Stimulated activated CD4-positive, alpha-beta T cell treated with anti-CD3 and anti-CD28 coated beads, Interleukin-2, amount 100 ng/mL, for 4 hours (primary cell): ENCODE data around the gene PSME3.
A peak's percentile ranks its signal among the peaks of the same experiment; 100 is the strongest.

Experiments
- DNase-seq: peaks from one replicate; pipeline ENCODE4 v3.0.0-alpha.2; 2020; ENCODE audit warnings: low read depth

PSME3 gene, protein sequence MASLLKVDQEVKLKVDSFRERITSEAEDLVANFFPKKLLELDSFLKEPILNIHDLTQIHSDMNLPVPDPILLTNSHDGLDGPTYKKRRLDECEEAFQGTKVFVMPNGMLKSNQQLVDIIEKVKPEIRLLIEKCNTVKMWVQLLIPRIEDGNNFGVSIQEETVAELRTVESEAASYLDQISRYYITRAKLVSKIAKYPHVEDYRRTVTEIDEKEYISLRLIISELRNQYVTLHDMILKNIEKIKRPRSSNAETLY

DNA sequence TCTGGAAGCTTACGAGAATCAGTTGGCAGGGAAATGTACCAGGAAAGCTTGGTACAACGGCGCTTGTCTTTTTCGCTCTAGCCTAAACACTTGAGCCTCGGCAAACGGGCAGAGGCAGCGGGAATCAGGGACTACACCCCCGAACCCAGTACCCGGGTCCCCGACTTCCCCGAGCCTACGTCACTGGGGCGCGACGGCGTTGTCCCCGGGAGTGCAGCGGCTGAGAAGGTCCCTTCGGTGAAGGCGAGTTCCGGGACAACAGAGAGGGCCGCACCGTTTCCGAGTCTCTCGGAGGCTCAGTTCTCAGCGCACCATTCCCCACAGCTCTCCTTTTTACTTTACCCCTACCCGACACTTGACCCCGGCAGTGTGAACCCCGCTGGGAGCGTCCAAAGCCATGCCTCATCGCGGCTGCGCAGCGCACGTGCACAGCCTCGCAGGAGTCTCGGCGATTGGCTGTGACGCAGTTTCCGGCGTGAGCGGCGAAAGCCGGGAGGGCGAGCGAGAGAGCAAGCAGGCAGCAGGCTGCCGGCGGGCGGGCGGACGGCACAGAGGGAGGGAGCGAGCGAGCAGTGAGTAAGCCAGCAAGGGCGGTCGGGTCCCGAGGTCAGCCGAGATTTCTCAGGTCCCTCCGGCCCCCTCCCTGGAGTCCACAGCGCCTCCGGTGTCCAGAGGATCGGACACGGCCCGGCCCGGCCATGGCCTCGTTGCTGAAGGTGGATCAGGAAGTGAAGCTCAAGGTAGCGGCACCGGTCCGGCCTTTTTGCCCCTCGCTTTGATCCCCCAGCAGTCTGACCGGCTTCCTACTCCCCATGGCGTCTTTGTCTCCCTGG, at the start of gene PSME3:
Gene PSME3, plus strand, starts transcription at position 464 of the 833 bp plus-strand sequence. Its CDS starts 235 bp downstream, at position 699.
- peak; percentile 89 for DNase-seq

DNA sequence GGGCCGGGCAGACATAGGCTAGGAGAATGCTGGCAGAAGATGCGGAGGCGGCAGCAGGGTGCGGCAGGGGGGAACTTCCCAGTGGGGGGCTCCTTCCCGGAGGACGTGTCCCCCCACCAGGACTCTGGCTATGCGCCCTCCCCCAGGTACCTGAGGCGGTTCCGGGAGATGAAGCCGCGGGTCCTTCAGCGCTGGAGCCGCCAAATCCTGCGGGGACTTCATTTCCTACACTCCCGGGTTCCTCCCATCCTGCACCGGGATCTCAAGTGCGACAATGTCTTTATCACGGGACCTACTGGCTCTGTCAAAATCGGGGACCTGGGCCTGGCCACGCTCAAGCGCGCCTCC, 49.4 kb upstream of the PSME3 start:
- no peak for DNase-seq

DNA sequence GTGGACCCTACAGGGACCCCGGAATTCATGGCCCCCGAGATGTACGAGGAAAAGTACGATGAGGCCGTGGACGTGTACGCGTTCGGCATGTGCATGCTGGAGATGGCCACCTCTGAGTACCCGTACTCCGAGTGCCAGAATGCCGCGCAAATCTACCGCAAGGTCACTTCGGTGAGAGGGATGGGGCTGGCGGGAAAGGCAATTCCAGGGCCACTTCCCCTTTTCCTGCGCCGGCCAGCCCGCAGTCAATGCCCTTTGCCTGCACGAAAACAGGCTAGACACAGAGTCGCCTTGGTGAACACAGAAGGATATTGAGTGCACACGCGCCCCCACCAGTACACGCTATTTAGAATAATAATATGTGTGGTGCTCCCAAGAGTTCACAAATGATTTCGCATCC, 48.8 kb upstream of the PSME3 start:
- no peak for DNase-seq

DNA sequence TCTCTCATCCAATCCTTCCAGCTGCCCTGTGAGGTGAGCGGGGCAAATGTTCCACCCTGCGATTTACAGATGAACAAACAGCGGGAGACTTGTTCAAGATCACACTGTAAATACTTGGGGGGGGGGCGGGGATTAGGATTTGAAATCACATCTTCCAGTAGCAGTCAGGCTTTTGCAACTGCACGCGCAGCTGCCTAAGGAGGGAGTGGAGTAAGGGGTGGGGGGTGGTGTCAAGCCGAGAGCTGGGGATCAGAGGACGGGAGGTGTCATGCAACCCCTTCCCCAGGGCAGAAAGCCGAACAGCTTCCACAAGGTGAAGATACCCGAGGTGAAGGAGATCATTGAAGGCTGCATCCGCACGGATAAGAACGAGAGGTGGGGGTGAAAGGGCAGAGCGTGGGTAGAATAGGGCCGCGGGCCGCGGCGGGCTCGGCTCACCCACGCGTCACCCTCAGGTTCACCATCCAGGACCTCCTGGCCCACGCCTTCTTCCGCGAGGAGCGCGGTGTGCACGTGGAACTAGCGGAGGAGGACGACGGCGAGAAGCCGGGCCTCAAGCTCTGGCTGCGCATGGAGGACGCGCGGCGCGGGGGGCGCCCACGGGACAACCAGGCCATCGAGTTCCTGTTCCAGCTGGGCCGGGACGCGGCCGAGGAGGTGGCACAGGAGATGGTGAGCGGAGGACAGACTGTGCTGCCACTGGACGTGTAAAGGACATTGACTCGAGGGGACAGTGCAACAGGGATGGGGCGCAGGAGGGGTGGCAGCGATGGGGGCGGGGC, 48.2 kb upstream of the PSME3 start:
- DNase-seq = peak; percentile 26

DNA sequence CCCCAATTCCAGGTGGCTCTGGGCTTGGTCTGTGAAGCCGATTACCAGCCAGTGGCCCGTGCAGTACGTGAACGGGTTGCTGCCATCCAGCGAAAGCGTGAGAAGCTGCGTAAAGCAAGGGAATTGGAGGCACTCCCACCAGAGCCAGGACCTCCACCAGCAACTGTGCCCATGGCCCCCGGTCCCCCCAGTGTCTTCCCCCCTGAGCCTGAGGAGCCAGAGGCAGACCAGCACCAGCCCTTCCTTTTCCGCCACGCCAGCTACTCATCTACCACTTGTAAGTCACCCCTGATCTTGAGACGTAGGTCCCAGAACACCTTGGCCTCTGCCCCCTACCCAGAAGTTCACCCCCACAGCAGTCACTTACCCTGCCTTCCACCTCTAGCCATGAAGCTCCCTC, 45.9 kb upstream of the PSME3 start:
- no peak for DNase-seq

DNA sequence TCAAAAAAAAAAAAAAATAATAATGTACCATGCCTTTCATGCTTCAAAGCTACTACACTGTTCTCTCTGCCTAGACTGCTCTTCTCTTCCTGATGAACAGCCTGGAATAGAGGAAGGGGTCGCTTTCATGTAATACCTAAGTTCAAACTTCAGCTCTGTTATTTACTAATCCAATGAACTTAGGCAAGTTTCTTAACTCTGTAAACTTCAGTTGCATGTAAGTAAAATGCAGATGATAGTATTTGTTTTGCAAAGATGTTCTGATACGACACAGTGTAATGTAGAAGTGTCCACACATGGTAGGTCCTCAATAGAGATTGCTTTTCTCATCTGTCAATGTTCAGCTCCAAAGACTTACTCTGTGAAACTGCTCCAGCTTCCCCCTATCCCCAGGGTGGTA, 41.2 kb upstream of the PSME3 start:
- no peak for DNase-seq

DNA sequence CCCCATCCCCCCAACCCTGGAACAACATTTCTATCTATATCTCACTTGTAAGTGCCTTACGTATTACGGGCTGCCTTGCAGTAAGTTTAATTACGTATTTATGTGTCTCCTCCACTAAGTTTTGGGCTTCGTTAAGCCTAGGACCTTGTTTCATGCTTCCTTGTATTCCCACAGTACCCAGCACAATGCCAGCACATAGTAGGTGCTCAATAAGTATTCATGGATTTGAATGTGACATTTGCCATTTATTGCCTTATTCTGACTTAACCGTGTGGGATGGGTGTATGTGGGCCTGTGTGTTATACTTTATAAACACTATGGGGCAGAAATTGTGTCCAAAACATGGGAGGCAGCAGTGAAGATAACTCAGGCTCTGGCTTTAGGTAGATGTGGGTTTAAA, 40.7 kb upstream of the PSME3 start:
- DNase-seq = no peak

DNA sequence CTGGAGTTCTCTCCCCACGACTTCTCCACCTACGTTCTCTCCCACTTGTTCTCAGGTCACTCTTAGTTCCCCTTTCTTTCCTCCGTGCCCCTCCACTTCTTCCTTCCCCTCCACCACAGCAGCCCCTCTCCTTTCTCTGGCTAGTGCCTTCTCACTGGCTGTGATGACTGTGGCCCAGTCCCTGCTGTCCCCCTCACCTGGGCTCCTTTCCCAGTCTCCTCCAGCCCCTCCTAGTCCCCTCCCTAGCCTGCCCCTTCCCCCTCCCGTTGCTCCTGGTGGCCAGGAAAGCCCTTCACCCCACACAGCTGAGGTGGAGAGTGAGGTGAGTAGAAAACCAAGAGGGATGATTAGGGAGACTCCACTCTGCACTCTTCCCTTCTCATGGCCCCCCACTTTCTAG, 38.1 kb upstream of the PSME3 start:
- no peak for DNase-seq

DNA sequence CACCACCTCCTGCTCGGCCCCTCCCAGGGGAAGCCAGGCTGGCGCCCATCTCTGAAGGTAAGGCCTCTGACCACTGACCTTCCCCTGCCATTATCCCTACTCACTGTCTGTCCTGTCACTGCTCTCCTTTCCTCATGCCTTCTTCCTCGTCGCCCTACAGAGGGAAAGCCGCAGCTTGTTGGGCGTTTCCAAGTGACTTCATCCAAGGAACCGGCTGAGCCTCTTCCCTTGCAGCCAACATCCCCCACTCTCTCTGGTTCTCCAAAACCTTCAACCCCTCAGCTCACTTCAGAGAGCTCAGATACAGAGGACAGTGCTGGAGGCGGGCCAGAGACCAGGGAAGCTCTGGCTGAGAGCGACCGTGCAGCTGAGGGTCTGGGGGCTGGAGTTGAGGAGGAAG, 37.7 kb upstream of the PSME3 start:
- no peak for DNase-seq

DNA sequence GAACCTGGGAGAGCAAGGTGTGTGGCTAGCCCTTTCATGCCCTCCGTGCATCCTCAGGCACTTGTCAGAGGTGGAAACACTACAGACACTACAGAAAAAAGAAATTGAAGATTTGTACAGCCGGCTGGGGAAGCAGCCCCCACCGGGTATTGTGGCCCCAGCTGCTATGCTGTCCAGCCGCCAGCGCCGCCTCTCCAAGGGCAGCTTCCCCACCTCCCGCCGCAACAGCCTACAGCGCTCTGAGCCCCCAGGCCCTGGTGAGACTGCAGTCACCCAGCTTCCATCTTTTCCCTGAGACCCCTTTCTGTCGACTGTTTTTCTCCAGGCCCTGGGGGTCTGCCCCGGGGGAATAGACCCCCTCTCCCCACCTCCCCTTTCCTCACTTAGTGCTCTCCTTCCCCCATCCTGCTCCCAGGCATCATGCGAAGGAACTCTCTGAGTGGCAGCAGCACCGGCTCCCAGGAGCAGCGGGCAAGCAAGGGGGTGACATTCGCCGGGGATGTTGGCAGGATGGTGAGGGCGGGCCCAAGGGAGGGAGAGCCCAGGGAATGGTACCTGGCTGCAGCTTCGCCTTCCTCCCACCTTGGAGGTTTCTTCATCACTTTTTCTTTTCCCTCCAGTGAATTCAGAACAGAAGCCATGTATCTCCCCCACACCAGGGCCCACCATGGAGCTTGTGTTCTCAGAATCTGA, 37.0 kb upstream of the PSME3 start:
- no peak for DNase-seq

DNA sequence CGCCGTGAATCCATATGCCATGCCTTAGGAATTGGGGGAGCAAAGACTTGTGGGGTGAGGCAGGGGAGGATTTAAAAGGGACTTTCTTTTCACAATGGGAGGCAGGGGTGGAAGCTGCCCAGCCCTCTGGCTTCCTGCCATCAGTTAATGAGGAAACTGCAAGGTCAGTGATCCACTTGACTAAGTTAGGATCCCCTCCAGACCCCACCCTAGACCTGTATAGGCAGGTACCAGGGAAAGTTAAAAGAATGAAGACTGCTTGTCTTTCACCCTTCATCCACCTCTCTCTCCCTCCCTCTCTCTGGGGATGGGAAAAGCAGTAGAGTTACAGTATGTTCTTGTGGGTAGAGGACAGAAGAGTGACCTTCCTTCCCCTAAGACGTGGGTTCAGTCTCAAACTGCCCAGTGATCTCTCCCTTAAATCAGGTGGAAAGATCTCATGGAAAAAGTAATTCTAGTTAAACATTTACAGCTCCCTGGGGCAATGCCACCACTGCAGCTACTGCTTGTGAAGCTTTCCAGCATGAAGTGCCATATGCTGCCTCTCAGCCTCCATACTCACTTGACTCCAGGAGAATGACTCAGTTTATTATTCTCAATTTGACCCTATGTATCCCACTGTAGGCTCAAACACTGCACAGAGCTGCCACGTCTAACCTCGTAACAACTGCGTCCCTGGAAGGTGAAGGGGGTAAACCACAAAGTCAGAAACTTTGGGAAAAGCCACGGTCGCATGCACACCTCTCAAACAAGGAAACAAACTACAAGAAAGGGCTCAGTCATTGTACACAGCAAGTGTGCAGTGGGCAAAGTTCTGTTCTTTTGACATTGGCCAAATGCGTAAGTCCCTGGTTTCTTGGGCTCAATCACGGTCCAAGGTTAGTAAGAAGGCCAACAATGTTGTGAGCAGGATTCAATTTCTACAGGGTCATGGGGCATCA, 35.9 kb upstream of the PSME3 start:
- no peak for DNase-seq

DNA sequence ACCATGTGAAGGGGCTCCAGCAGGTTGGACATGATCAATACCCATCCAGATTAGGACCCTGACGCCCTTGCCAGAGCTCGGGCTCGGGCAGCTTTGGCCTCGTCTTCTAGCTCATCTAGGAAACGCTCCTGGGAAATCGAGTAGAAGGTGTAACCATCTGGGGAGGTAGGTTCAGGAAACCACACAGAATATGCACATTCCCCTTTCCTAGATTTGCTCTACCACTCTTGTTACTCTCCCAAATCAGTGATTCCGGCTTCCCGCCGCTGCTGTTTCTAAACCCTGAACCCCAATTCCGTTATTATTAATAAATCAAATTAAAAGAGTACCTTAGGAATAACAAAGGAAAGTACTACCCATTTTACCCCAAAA, 35.2 kb upstream of the PSME3 start:
- no peak for DNase-seq

DNA sequence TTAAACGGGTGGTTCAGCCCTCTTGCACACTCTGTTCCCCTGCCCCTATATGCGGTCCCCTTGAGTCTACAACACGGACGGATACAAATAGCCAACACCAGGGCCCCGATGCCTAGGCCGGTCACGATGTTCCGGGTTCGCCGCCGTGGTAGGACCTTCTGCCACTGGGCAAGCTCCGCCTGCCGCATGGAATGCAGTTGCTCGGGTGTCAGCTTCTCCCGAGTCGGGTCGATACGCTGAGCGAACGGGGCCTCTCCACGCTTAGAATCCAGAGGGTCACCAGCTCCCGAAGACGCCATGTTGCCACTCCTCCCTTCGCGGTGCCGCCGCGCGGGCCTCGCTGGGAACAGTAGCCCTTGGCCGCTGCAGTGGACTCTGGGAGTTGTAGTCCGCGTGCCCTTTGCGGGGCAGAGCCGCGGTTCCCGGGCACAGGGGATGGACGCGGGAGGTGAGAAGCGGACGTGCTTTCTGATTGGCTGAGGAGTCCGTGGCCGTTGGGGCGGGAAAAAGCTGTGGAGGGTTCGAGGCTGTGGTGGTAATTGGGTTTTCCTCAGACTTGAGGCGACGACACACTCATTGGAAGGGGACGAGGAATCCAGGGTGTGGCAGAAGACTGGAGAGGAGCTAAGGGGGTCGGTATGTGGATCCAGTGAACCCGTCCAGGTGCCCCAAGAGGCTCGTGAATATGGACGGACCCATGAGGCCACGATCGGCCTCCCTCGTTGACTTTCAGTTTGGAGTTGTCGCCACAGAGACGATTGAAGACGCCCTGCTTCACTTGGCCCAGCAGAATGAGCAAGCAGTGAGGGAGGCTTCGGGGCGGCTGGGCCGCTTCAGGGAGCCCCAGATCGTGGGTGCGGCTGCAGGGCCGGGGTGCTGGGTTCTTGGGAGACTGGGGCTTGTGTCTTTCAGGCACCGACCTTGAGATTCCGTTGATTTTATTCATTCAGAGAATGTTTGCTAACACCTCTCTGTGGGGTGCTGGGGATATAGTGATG, 34.5 kb upstream of the PSME3 start, which contains the start of the genes CNTD1 and COA3:
Gene CNTD1, plus strand, starts transcription at position 479 of the 998 bp plus-strand sequence. Its CDS starts 207 bp downstream, at position 686.
Gene COA3, minus strand, starts transcription at position 322 of the 998 bp plus-strand sequence. Its CDS starts 23 bp downstream, at position 299.
- peak; percentile 62 for DNase-seq

DNA sequence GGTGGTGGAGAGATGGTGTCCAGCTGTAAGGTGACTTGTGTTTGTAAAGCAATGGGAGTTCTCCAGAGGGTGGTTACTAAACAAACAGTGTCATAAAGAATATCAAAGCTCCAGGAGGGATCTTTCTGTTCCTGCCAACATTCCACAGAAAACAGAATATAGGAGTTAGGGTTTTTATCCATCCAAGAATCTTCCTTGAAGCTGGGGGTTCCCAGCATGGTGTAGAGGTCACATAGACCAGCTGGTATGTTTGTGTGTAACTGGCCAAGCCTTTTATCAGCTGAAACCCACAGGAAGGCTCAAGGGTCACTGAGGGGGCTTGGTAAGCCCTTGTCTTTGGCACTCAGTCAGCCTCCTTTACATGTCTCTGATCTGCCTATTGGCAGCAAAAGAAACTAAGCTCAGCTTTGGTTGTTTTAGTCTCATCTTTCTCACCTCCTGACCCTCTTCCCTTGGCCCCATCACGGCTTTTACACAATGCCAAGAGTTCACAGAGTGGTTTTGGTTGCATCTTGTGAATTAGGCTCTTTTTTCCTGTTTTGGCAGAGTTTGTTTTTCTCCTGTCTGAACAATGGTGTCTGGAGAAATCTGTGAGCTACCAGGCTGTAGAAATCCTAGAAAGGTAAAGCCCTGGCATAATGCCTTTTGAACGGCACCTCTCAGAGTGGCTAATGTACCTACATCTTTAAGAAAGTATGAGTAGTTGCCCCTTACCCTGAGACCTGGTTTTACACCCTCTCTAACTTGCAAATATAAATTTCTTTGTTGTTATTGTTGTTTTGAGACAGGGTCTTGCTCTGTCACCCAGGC, 29.9 kb upstream of the PSME3 start:
- no peak for DNase-seq

DNA sequence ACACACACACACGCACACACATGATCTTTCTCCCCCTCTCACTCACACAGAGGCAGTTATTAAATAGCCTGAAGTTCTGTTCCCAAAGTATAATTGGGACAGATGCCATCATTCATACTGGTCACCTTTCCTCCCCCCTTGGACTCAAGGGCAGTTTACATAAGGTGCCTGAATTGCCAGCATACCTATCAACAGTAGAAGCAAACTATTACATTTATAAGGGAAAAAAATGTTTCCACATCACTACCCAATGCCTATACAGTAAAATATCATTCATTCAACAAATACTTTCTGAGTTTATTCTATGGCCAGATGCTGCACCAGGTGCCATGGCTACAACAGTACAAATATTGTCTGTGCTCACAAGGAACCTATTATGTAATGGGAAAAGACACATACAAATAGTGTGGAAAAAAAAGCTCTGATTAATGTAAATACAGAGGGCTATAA, 28.3 kb upstream of the PSME3 start:
- DNase-seq = no peak

DNA sequence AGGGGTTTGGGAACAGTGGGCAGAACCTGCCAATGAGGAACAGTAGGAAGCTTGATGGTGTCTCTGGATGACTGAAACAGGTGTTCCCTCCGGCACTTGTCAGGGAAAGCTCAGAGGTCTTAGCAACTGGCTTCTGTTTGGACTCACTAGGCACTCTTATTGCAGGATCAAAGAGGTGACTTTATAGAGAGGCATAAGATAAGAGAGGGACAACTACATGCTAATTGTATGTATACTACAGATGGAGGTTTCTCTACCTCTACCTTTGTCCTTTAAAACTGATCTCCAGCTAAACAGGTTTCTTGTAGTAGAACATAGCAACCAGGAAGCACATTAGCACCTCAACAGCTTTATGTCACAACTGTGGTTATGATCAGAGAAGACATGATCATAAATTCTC, 26.9 kb upstream of the PSME3 start:
- no peak for DNase-seq

DNA sequence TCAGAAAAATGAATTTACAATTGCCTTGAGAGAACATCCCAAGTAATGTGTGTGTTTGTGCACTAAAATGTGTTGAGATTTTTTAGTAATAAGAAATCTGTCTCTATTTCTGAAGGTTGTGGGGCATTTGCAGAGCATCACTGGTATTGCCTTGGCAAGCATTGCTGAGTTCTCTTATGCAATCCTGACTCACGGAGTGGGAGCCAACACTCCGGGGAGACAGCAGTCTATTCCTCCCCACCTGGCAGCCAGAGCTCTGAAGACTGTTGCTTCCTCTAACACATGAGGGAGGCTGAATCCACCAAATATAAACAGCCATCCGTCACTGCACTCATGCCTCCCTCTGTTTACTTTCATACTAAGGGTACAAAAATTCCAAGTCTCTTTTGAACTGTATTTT, 23.9 kb upstream of the PSME3 start:
- no peak for DNase-seq

DNA sequence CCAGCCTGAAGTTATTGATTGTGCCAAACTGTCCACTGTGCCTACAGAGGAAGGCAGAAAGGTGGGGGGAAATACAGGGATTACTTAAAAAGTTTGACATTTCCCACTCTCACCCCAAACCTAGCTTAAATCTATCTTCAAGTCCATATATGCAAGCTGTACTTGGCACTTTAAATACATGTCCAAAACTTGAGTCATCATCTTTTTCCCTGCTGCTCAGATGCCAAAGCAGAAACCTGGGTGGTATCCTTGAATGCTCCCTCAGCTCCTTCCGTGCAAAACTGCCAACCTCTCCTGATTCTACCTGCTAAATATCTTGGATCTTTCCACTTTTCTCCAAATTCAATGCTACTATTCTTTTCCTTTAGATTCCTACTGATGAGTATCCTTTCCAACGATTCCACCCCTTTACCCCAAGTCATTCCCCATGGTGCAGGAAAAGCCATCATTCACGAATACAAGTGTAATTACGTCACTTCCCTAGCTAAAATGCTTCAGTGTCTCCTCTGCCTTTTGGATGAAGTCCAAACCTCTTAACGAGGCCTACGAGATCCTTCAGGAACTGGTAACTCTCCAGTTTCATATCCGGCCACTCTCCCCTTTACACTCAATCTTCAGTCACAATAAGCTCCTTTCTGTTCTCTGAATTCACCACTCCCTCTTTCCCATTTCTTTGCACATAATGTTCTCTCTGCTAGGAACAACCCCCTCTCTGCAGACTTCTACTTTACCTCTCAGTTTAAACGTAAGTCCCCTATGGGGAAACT, 18.4 kb upstream of the PSME3 start:
- DNase-seq = no peak
